CD14-positive monocyte (primary cell): ENCODE data around the gene MRGPRF. TPM values are rescaled to one million over a fixed set of nuclear protein-coding genes. Genes with fewer than 3 reads are reported as not detected.

ENCODE experiments used
- DNase-seq, 3 donors: peaks; one replicate each; pipeline ENCODE4 v3.0.0-alpha.2; 2011 to 2022
- H2AFZ ChIP-seq: 2 replicates; pipeline ENCODE4 v1.6.0; 2012; ENCODE audit warnings: mild to moderate bottlenecking, low read depth, low read length, inconsistent platforms; ENCODE audit not compliant: insufficient read depth, poor library complexity, severe bottlenecking
- H3K27ac ChIP-seq, 2 donors: 1 replicate in 1 of 2; 2 replicates in 1 of 2; pipeline ENCODE4 v1.5.1; 2012 to 2013; ENCODE audit warnings: low read length in 2 of 2, control low read depth in 1 of 2, inconsistent platforms in 1 of 2, low read depth in 1 of 2, mild to moderate bottlenecking in 1 of 2
- H3K27me3 ChIP-seq, 2 donors: one replicate each; pipeline versions ENCODE4 v1.6.0 to v1.6.1; 2011 to 2013; ENCODE audit warnings: low read length in 2 of 2; ENCODE audit not compliant: control insufficient read depth in 2 of 2, insufficient read depth in 2 of 2
- H3K36me3 ChIP-seq, 2 donors: replicated peaks in 1 of 2; 1 replicate in 1 of 2; 2 replicates in 1 of 2; pipeline versions ENCODE4 v1.5.1 to v1.6.1; 2012 to 2013; ENCODE audit warnings: low read length in 2 of 2, control low read depth in 1 of 2, inconsistent platforms in 1 of 2, mild to moderate bottlenecking in 1 of 2; ENCODE audit not compliant: insufficient read depth in 2 of 2, control insufficient read depth in 1 of 2
- H3K4me1 ChIP-seq, 2 donors: 1 replicate in 1 of 2; 2 replicates in 1 of 2; pipeline versions ENCODE4 v1.5.1 to v1.6.1; 2012 to 2013; ENCODE audit warnings: low read length in 2 of 2, control low read depth in 1 of 2, inconsistent platforms in 1 of 2, mild to moderate bottlenecking in 1 of 2, moderate library complexity in 1 of 2; ENCODE audit not compliant: insufficient read depth in 2 of 2, control insufficient read depth in 1 of 2
- H3K4me2 ChIP-seq: replicated peaks from 2 replicates; pipeline ENCODE3; 2012; ENCODE audit warnings: low read length, moderate library complexity, mild to moderate bottlenecking; ENCODE audit not compliant: poor library complexity, severe bottlenecking; ENCODE audit errors: extremely low read depth
- H3K4me3 ChIP-seq, 3 experiments: fragments of 200-600 bp in 1 of 3; sonication (generic) in 1 of 3; replicated peaks in 1 of 3; 1 replicate in 2 of 3; 2 replicates in 1 of 3; pipeline ENCODE4 v1.5.1; 2011 to 2013; ENCODE audit warnings: low read length in 3 of 3, mild to moderate bottlenecking in 3 of 3, control low read depth in 2 of 3, low read depth in 2 of 3, inconsistent platforms in 1 of 3, moderate library complexity in 1 of 3
- H3K79me2 ChIP-seq: 2 replicates; pipeline ENCODE4 v1.6.0; 2012; ENCODE audit warnings: mild to moderate bottlenecking, control low read depth, inconsistent platforms, low read length, moderate library complexity; ENCODE audit not compliant: insufficient read depth
- H3K9ac ChIP-seq: 2 replicates; pipeline ENCODE4 v1.6.0; 2017; ENCODE audit warnings: low read length, mild to moderate bottlenecking; ENCODE audit not compliant: insufficient read depth, poor library complexity, severe bottlenecking
- H3K9me3 ChIP-seq, 2 donors: replicated peaks in 1 of 2; 1 replicate in 1 of 2; 2 replicates in 1 of 2; pipeline versions ENCODE4 v1.5.1 to v1.6.1; 2012 to 2013; ENCODE audit warnings: low read length in 2 of 2, control low read depth in 1 of 2; ENCODE audit not compliant: control insufficient read depth in 1 of 2, insufficient read depth in 1 of 2
- H4K20me1 ChIP-seq: 2 replicates; pipeline ENCODE4 v1.6.0; 2012; ENCODE audit warnings: mild to moderate bottlenecking, low read length, control low read depth, moderate library complexity; ENCODE audit not compliant: insufficient read depth
- H3K27ac Mint-ChIP-seq, 7 donors: one replicate each; pipeline ENCODE4 v1.8.0; 2020; ENCODE audit warnings: mild to moderate bottlenecking in 7 of 7, mixed read lengths in 7 of 7, moderate library complexity in 6 of 7, inconsistent platforms in 2 of 7
- H3K27me3 Mint-ChIP-seq, 3 donors: one replicate each; pipeline ENCODE4 v1.8.0; 2021 to 2022; ENCODE audit warnings: low read depth in 3 of 3, mild to moderate bottlenecking in 3 of 3, mixed read lengths in 3 of 3, moderate library complexity in 3 of 3, inconsistent platforms in 1 of 3
- H3K36me3 Mint-ChIP-seq, 2 donors: one replicate each; pipeline ENCODE4 v1.8.0; 2020; ENCODE audit warnings: mixed read lengths in 2 of 2, inconsistent platforms in 1 of 2, mild to moderate bottlenecking in 1 of 2
- H3K4me1 Mint-ChIP-seq: one replicate; pipeline ENCODE4 v1.8.0; 2020; ENCODE audit warnings: mild to moderate bottlenecking, mixed read lengths
- H3K4me3 Mint-ChIP-seq, 2 donors: one replicate each; pipeline ENCODE4 v1.8.0; 2020; ENCODE audit warnings: mild to moderate bottlenecking in 2 of 2, mixed read lengths in 2 of 2, moderate library complexity in 1 of 2
- H3K9me3 Mint-ChIP-seq, 7 donors: one replicate each; pipeline ENCODE4 v1.8.0; 2020 to 2022; ENCODE audit warnings: mixed read lengths in 7 of 7, mild to moderate bottlenecking in 6 of 7, moderate library complexity in 6 of 7, inconsistent platforms in 2 of 7
- CTCF ChIP-seq: fragments of 200-600 bp; IDR thresholded peaks from one replicate; pipeline ENCODE4 v1.8.0; 2022; ENCODE audit warnings: antibody characterized with exemption, mild to moderate bottlenecking
- WGBS: methylation state at CpG from one replicate; pipeline ENCODE4 v1.1.5; 2013; ENCODE audit warnings: missing lambda C conversion rate; ENCODE audit not compliant: insufficient coverage; 5-methylcytosine and 5-hydroxymethylcytosine counted together
- intact Hi-C, 2 donors: fragments of 100-400 bp; cut with micrococcal nuclease; formaldehyde crosslinking; loops; one replicate each; pipeline versions ENCODE4 v1.15.0 to v1.15.1; 2023
- polyA plus RNA-seq, 3 donors: library from polyadenylated mRNA; depleted of rRNA in 1 of 3; unstranded in 2 of 3; stranded (reverse) in 1 of 3; fragments of 300-500 nt in 2 of 3; fragments of >200 nt in 1 of 3; fragmentation: Illumina TruSeq in 2 of 3; gene quantifications; 1 replicate in 2 of 3; 2 replicates in 1 of 3; pipeline ENCODE4 v1.2.3, GENCODE V29; 2012 to 2021

MRGPRF gene
- polyA plus RNA-seq, 3 donors = 0.22 to 0.23 TPM; not detected in 1

- Histone ChIP-seq H3K27me3 (no peaks in the 10 kb centered on the region), H3K4me1 (peaks cover 48 to 63% of the 10 kb centered on the region in 2 donors), H3K36me3 (no peaks in the 10 kb centered on the region), H3K4me3 (no peak overlapping the region), H3K9me3 (no peaks in the 10 kb centered on the region), H3K27ac (no peak overlapping the region), H3K9ac (no peak overlapping the region), H3K4me2 (no peak overlapping the region), H3K79me2 (peaks cover 7% of the 10 kb centered on the region), H4K20me1 (no peaks in the 10 kb centered on the region), H2AFZ (peak overlapping the region; percentile 46)
- intact Hi-C loops = loop anchor here (5.0 to 10.0 kb wide), 2 partner anchors 43 to 250 kb away; partner anchors contain the start of gene MYEOV (in 1 of the 2)
- Mint-ChIP-seq H3K27me3 (peaks cover 0 to 5% (median 2%) of the 10 kb centered on the region in 3 donors), H3K9me3 (no peaks in the 10 kb centered on the region), H3K4me3 (peak overlapping the region in 1 of 2 donors; percentile 67), H3K36me3 (no peaks in the 10 kb centered on the region), H3K4me1 (peaks cover 60% of the 10 kb centered on the region), H3K27ac (peak overlapping the region in 6 of 7 donors; percentile 22 to 87 (median 46))
- TF ChIP-seq CTCF = peak; percentile 77
- DNase-seq = peak; percentile 60 to 73 (median 65)
- 39% methylated on average over 10 of the region's 15 CpGs for WGBS
Observed at GRCh38 chr11:69044111-69045013, 31.3 kb upstream of the MRGPRF start.

GRCh38 chr11:69041516-69041915 is 28.5 kb upstream of the MRGPRF start:
- no peaks in the 10 kb centered on the region for H3K27me3 ChIP-seq
- peak overlapping the region in 3 of 7 donors; percentile 40 to 79 (median 79) for H3K27ac Mint-ChIP-seq
- H3K27ac ChIP-seq = no peak overlapping the region
- no peaks in the 10 kb centered on the region for H3K36me3 Mint-ChIP-seq
- DNase-seq = no peak
- no peaks in the 10 kb centered on the region for H3K36me3 ChIP-seq
- H3K79me2 ChIP-seq = no peaks in the 10 kb centered on the region
- H3K4me2 ChIP-seq = no peak overlapping the region
- H3K4me1 Mint-ChIP-seq = peaks cover 58% of the 10 kb centered on the region
- H3K4me3 ChIP-seq = no peak overlapping the region
- 100% methylated on average over 1 of the region's 2 CpGs for WGBS
- H3K27me3 Mint-ChIP-seq = peaks cover 0 to 5% (median 2%) of the 10 kb centered on the region in 3 donors
- no peak overlapping the region for H2AFZ ChIP-seq
- H3K9ac ChIP-seq = no peak overlapping the region
- H3K9me3 ChIP-seq = no peaks in the 10 kb centered on the region
- intact Hi-C loops = loop anchor here in 1 of 2 donors (10.0 kb wide), 1 partner anchor 253 kb away; the partner anchor contains the start of gene MYEOV
- no peak for TF ChIP-seq CTCF
- no peak overlapping the region for H3K4me3 Mint-ChIP-seq
- H3K4me1 ChIP-seq = peaks cover 52 to 63% of the 10 kb centered on the region in 2 donors
- no peaks in the 10 kb centered on the region for H3K9me3 Mint-ChIP-seq
- no peaks in the 10 kb centered on the region for H4K20me1 ChIP-seq
